Measurements from ENCODE around the gene FUS. TPM values are rescaled to one million over a fixed set of nuclear protein-coding genes. Genes with fewer than 3 reads are reported as not detected.

Gene FUS
- total and polyA plus RNA-seq, 9 of the 15 experiments (the other 6 are each of a cell fraction or from before 2014, with no cell fraction given) = 43.9 to 575 (median 87.2) TPM

DNA sequence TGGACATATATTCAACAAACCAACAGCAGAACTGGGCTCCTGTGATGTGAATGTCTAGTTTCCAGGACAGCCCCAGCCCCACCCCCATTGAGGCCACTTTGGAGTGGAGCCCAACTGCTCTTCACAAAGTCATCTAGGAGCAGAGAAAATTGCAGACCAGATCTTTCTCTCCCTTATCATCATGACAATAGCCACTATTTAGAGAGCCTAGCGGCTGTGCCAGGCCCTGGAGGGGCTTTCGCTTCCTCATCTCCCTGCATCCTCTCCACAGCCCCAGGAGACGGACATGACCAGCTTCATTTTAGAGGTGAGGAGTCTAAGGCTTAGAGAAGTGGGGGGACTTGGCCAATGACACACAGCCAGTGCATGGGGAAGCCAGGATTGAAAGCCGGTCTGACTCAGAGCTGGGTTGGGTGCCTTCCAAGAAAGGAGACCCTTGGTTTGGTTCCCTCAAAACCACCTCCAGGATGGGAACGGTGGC lies 45.8 kb upstream of the FUS start (continued):
- TF ChIP-seq POLR3A (IDR thresholded peaks at IDR 0.05; ENCODE audit: borderline replicate concordance, extremely low read depth, insufficient read depth, insufficient read length) = no peak
- no peak for TF ChIP-seq SREBF2 (CRISPR knock-in tag; IDR thresholded peaks at IDR 0.05)
- TF ChIP-seq ZNF316 (IDR thresholded peaks at IDR 0.05) = no peak
- TF ChIP-seq, protein P1, sequence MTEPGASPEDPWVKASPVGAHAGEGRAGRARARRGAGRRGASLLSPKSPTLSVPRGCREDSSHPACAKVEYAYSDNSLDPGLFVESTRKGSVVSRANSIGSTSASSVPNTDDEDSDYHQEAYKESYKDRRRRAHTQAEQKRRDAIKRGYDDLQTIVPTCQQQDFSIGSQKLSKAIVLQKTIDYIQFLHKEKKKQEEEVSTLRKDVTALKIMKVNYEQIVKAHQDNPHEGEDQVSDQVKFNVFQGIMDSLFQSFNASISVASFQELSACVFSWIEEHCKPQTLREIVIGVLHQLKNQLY (CRISPR knock-in tag; conservative IDR thresholded peaks at IDR 0.05) = 0 out of 4 replicates have a peak, but pooled peaks of 1 of the 2 experiments have one; percentile 43
- no peak for TF ChIP-seq ZNF263 (CRISPR knock-in tag; IDR thresholded peaks at IDR 0.05; ENCODE audit: borderline replicate concordance)
- TF ChIP-seq MECOM (CRISPR knock-in tag; IDR thresholded peaks at IDR 0.05) = no peak
- TF ChIP-seq, protein P2, sequence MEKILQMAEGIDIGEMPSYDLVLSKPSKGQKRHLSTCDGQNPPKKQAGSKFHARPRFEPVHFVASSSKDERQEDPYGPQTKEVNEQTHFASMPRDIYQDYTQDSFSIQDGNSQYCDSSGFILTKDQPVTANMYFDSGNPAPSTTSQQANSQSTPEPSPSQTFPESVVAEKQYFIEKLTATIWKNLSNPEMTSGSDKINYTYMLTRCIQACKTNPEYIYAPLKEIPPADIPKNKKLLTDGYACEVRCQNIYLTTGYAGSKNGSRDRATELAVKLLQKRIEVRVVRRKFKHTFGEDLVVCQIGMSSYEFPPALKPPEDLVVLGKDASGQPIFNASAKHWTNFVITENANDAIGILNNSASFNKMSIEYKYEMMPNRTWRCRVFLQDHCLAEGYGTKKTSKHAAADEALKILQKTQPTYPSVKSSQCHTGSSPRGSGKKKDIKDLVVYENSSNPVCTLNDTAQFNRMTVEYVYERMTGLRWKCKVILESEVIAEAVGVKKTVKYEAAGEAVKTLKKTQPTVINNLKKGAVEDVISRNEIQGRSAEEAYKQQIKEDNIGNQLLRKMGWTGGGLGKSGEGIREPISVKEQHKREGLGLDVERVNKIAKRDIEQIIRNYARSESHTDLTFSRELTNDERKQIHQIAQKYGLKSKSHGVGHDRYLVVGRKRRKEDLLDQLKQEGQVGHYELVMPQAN (IDR thresholded peaks at IDR 0.05; ENCODE audit: borderline replicate concordance) = no peak
- TF ChIP-seq HNRNPLL (IDR thresholded peaks at IDR 0.05; ENCODE audit: low read depth, low read length, poor library complexity, severe bottlenecking) = peak; percentile 24
